HL-60 (cell line): ENCODE measurements around the gene NCS1.

ENCODE experiments used
- GABPA ChIP-seq: IDR thresholded peaks from 2 replicates; pipeline ENCODE4 v1.6.1; 2012; ENCODE audit warnings: low read depth
- POLR2AphosphoS5 ChIP-seq: IDR thresholded peaks from 2 replicates; pipeline ENCODE4 v1.6.1; 2012; ENCODE audit warnings: low read depth
- SPI1 ChIP-seq: IDR thresholded peaks from 2 replicates; pipeline ENCODE4 v1.6.1; 2012; ENCODE audit warnings: low read depth, mild to moderate bottlenecking, borderline replicate concordance
- TF ChIP-seq, protein P1 (sequence below): IDR thresholded peaks from one replicate; pipeline ENCODE4 v1.5.1; 2011; ENCODE audit warnings: low read length, control low read depth, inconsistent platforms; ENCODE audit not compliant: insufficient read depth
- TF ChIP-seq, protein P2 (sequence below): IDR thresholded peaks from 2 replicates; pipeline ENCODE4 v1.6.1; 2012; ENCODE audit warnings: low read depth; ENCODE audit not compliant: insufficient replicate concordance

DNA sequence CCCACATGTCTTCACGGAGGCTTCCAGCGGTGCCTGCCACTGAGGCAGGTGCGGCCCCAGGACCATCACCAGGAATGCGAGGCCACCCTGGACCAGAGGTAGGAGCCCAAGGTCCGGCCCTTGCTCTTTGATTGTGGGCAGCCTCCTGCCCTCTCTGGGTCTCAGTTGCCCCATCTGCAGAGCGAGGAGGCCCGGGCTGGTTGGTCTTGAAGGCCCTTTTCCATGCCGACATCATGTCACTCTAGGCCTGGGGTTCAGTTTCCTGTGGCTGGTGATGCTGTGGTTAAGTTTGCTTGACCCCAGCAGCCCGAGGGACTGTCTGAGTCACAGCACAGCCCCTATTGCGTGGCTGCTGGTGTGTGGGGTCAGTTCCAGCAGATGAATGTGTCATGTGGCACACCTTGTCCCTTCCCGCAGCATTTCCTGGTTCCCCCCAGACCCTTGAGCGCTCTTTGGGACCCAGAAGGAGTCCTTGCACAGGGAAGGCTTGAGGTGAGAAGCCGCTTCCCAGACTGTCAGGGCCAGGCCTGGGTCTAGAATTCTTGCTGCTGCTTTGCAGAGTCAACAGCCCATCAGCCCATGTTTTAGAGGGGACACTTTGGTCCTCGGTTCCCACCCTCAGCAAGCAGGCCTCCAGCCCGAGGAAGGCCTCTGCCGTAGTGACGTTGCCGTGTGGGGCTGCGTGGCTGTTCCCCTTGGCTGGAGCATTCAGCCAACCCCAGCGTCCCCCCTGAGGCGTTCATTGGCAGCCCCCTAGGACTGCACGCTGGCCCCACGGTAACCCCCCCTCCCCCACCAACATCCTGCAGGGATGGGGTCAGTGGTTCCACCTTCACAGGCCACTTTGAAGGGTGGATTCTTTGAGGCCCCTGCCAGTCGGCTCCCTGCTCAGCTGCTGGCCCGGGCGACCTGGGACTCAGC lies 62.4 kb downstream of the NCS1 start:
- TF ChIP-seq, protein P1, sequence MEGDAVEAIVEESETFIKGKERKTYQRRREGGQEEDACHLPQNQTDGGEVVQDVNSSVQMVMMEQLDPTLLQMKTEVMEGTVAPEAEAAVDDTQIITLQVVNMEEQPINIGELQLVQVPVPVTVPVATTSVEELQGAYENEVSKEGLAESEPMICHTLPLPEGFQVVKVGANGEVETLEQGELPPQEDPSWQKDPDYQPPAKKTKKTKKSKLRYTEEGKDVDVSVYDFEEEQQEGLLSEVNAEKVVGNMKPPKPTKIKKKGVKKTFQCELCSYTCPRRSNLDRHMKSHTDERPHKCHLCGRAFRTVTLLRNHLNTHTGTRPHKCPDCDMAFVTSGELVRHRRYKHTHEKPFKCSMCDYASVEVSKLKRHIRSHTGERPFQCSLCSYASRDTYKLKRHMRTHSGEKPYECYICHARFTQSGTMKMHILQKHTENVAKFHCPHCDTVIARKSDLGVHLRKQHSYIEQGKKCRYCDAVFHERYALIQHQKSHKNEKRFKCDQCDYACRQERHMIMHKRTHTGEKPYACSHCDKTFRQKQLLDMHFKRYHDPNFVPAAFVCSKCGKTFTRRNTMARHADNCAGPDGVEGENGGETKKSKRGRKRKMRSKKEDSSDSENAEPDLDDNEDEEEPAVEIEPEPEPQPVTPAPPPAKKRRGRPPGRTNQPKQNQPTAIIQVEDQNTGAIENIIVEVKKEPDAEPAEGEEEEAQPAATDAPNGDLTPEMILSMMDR = no peak
- TF ChIP-seq GABPA (no peak), POLR2AphosphoS5 (no peak), SPI1 (no peak)
- TF ChIP-seq, protein P2, sequence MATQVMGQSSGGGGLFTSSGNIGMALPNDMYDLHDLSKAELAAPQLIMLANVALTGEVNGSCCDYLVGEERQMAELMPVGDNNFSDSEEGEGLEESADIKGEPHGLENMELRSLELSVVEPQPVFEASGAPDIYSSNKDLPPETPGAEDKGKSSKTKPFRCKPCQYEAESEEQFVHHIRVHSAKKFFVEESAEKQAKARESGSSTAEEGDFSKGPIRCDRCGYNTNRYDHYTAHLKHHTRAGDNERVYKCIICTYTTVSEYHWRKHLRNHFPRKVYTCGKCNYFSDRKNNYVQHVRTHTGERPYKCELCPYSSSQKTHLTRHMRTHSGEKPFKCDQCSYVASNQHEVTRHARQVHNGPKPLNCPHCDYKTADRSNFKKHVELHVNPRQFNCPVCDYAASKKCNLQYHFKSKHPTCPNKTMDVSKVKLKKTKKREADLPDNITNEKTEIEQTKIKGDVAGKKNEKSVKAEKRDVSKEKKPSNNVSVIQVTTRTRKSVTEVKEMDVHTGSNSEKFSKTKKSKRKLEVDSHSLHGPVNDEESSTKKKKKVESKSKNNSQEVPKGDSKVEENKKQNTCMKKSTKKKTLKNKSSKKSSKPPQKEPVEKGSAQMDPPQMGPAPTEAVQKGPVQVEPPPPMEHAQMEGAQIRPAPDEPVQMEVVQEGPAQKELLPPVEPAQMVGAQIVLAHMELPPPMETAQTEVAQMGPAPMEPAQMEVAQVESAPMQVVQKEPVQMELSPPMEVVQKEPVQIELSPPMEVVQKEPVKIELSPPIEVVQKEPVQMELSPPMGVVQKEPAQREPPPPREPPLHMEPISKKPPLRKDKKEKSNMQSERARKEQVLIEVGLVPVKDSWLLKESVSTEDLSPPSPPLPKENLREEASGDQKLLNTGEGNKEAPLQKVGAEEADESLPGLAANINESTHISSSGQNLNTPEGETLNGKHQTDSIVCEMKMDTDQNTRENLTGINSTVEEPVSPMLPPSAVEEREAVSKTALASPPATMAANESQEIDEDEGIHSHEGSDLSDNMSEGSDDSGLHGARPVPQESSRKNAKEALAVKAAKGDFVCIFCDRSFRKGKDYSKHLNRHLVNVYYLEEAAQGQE = no peak
